OCI-LY1 (cell line): ENCODE results near the gene NPW.

Source experiments
- H2AFZ ChIP-seq: fragments of 200-600 bp; sonication (generic), shearing (Covaris generic); 2 replicates; pipeline ENCODE4 v1.6.0; 2014; ENCODE audit warnings: antibody characterized with exemption, mild to moderate bottlenecking, low read length
- H3F3A ChIP-seq: fragments of 200-600 bp; sonication (generic), shearing (Covaris generic); 2 replicates; pipeline ENCODE4 v1.6.0; 2014; ENCODE audit warnings: mild to moderate bottlenecking, antibody characterized with exemption, low read length, moderate library complexity; ENCODE audit not compliant: insufficient read depth
- H3K27ac ChIP-seq: fragments of 200-600 bp; sonication (generic); 2 replicates; pipeline ENCODE4 v1.5.1; 2014; ENCODE audit warnings: low read length, mixed run types, mild to moderate bottlenecking, low read depth; ENCODE audit not compliant: poor library complexity, severe bottlenecking
- H3K27me3 ChIP-seq: fragments of 200-600 bp; sonication (generic); 2 replicates; pipeline ENCODE4 v1.6.0; 2014; ENCODE audit warnings: antibody characterized with exemption, mild to moderate bottlenecking, low read length, moderate library complexity; ENCODE audit not compliant: insufficient read depth
- H3K36me3 ChIP-seq: fragments of 200-600 bp; sonication (generic); 2 replicates; pipeline ENCODE4 v1.6.1; 2014; ENCODE audit warnings: mild to moderate bottlenecking, antibody characterized with exemption, low read length, moderate library complexity, mixed read lengths; ENCODE audit not compliant: insufficient read depth
- H3K4me1 ChIP-seq: fragments of 200-600 bp; sonication (generic); 2 replicates; pipeline ENCODE4 v1.5.1; 2014; ENCODE audit warnings: mild to moderate bottlenecking, low read length, moderate library complexity; ENCODE audit not compliant: insufficient read depth, severe bottlenecking
- H3K4me2 ChIP-seq: fragments of 200-600 bp; sonication (generic), shearing (Covaris generic); 2 replicates; pipeline ENCODE4 v1.6.1; 2014; ENCODE audit warnings: low read length
- H3K4me3 ChIP-seq: fragments of 200-600 bp; sonication (generic); 2 replicates; pipeline ENCODE4 v1.5.1; 2014; ENCODE audit warnings: low read length, low read depth, mild to moderate bottlenecking, mixed read lengths; ENCODE audit not compliant: poor library complexity, severe bottlenecking
- H3K79me2 ChIP-seq: fragments of 200-600 bp; shearing (Covaris generic); 2 replicates; pipeline ENCODE4 v1.6.1; 2016; ENCODE audit warnings: mixed run types, low read length, mixed read lengths; ENCODE audit not compliant: insufficient read depth
- H3K9ac ChIP-seq: fragments of 200-600 bp; sonication (generic), shearing (Covaris generic); 2 replicates; pipeline ENCODE4 v1.6.1; 2014; ENCODE audit warnings: mild to moderate bottlenecking, low read length, mixed read lengths
- H3K9me2 ChIP-seq: fragments of 200-600 bp; sonication (generic), shearing (Covaris generic); 2 replicates; pipeline ENCODE4 v1.6.1; 2014; ENCODE audit warnings: low read depth, mild to moderate bottlenecking, low read length, mixed read lengths
- H3K9me3 ChIP-seq: fragments of 200-600 bp; shearing (Covaris generic); 2 replicates; pipeline ENCODE4 v1.6.1; 2014; ENCODE audit warnings: low read length, mixed read lengths
- H4K20me1 ChIP-seq: fragments of 200-600 bp; sonication (generic), shearing (Covaris generic); 2 replicates; pipeline ENCODE4 v1.6.0; 2016; ENCODE audit warnings: mild to moderate bottlenecking, low read length; ENCODE audit not compliant: insufficient read depth
- EZH2 ChIP-seq: fragments of 200-600 bp; sonication (generic), shearing (Covaris generic); IDR thresholded peaks from 2 replicates; pipeline ENCODE4 v1.8.0; 2017; ENCODE audit warnings: borderline replicate concordance, mixed run types, mild to moderate bottlenecking, antibody characterized with exemption, low read length, moderate library complexity, mixed read lengths
- TF ChIP-seq, protein P1 (sequence below): fragments of 200-600 bp; sonication (generic), shearing (Covaris generic); IDR thresholded peaks from 2 replicates; pipeline ENCODE4 v1.5.1; 2017; ENCODE audit warnings: mild to moderate bottlenecking, antibody characterized with exemption, low read length, moderate library complexity, mixed read lengths

The NPW gene

GRCh38 chr16:2037647-2038381 lies 18.2 kb downstream of the NPW start:
- no peaks in the 10 kb centered on the region for H3K4me1 ChIP-seq
- no peak overlapping the region for H3K27ac ChIP-seq
- H3K27me3 ChIP-seq: peaks cover 12% of the 10 kb centered on the region
- H3K36me3 ChIP-seq: no peaks in the 10 kb centered on the region
- H4K20me1 ChIP-seq: no peaks in the 10 kb centered on the region
- H3F3A ChIP-seq: no peaks in the 10 kb centered on the region
- no peaks in the 10 kb centered on the region for H3K9me3 ChIP-seq
- no peak for TF ChIP-seq EZH2
- TF ChIP-seq, protein P1, sequence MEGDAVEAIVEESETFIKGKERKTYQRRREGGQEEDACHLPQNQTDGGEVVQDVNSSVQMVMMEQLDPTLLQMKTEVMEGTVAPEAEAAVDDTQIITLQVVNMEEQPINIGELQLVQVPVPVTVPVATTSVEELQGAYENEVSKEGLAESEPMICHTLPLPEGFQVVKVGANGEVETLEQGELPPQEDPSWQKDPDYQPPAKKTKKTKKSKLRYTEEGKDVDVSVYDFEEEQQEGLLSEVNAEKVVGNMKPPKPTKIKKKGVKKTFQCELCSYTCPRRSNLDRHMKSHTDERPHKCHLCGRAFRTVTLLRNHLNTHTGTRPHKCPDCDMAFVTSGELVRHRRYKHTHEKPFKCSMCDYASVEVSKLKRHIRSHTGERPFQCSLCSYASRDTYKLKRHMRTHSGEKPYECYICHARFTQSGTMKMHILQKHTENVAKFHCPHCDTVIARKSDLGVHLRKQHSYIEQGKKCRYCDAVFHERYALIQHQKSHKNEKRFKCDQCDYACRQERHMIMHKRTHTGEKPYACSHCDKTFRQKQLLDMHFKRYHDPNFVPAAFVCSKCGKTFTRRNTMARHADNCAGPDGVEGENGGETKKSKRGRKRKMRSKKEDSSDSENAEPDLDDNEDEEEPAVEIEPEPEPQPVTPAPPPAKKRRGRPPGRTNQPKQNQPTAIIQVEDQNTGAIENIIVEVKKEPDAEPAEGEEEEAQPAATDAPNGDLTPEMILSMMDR: no peak
- no peak overlapping the region for H3K9ac ChIP-seq
- no peak overlapping the region for H2AFZ ChIP-seq
- no peaks in the 10 kb centered on the region for H3K79me2 ChIP-seq
- H3K9me2 ChIP-seq: no peaks in the 10 kb centered on the region
- no peak overlapping the region for H3K4me2 ChIP-seq
- H3K4me3 ChIP-seq: no peak overlapping the region

DNA sequence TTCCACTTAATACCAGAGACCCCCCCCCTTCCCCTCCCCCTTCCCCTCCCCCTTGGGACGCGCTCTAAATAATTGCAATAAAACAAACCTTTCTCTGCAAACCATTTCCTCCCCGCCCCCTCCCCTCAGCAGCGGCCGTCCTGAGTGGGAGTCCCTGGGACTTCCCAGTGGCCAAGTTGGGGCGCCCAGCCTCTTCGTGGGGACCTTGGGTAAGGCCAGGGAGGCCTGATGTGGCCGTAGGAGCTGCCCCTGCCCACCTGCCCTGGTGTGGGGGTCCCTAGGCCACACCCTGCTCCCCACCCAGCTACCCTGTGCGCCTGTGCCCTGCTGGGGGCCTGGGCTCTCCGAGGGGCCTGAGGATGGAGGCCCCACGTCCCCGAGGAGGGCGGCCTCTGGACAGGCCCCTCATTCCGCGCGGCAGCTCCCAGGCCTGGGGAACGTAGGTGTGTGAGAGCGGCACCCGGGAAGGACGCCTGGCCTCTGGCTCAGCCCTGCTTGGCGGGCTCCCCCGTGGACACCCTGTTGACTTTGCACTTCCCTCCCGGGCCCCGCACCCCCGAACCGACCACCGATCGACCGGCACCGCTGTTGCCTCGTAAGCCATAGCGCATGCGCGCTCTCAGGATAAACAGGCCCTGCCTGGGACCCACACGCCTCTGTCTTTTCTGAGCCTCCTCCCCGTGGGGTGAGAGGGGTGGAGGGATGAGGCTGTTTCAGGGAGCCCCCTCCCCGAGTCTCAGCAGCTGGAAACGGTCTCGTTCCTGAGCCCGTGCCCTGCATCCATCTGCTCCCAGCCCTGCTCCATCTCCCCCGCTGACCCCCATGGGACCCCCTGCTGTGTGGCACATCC lies 19.0 kb downstream of the NPW start:
- Histone ChIP-seq H4K20me1 (no peaks in the 10 kb centered on the region), H3K79me2 (no peaks in the 10 kb centered on the region), H3K36me3 (peaks cover 4% of the 10 kb centered on the region; the same call in 1 of the 2 replicates), H2AFZ (no peak overlapping the region), H3K27me3 (peaks cover 12% of the 10 kb centered on the region), H3K9me3 (no peaks in the 10 kb centered on the region), H3F3A (no peaks in the 10 kb centered on the region), H3K27ac (no peak overlapping the region), H3K4me1 (no peaks in the 10 kb centered on the region), H3K4me2 (no peak overlapping the region), H3K4me3 (no peak overlapping the region), H3K9me2 (no peaks in the 10 kb centered on the region), H3K9ac (no peak overlapping the region)
- no peak for TF ChIP-seq EZH2
- TF ChIP-seq, protein P1: no peak

DNA sequence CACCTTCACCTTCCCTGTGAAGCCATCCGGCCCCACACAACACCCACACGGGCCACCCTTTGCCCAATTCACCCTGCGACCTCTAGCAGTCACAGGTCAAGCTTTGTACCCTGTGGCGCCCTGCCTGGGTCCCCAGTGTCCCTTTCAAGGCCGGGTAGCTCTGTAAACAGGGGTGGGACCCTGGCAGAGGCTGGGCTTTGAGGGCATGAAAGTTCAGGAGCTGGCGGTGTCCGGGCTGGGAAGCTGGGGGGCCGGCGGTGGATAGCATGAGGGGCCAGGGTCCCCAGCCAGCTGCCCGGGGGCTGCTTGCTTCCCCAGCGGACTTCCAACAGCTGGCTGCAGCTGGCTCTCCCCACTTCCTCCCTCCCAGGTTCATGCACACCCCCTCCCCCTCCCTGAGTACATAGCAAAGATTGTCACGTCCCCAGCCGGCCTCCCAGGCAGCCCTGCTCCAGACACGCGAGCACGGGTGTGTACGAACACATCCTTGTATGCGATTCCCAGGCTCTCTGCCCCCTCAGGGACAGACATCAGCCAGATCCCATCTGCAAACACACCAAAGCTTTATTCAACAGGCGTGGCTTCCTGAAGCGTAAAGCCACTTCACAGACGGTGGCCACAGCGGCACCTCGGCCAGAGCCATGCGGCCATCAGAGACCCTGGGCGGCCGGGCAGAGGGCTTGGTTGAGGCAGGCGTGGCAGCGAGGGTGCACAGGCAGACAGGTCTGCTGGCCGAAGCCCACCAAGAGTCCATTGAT lies 19.9 kb downstream of the NPW start:
- Histone ChIP-seq H3K79me2 (no peaks in the 10 kb centered on the region), H3K27me3 (peaks cover 12% of the 10 kb centered on the region), H3K9me3 (no peaks in the 10 kb centered on the region), H3K36me3 (peaks cover 8% of the 10 kb centered on the region; the same call in 1 of the 2 replicates), H3K4me1 (no peaks in the 10 kb centered on the region), H3K4me2 (no peak overlapping the region), H3K9me2 (no peaks in the 10 kb centered on the region), H2AFZ (no peak overlapping the region), H3K27ac (no peak overlapping the region), H3K4me3 (no peak overlapping the region), H3K9ac (no peak overlapping the region), H4K20me1 (no peaks in the 10 kb centered on the region), H3F3A (no peaks in the 10 kb centered on the region)
- TF ChIP-seq, protein P1: no peak
- TF ChIP-seq EZH2: no peak
